Measurements from ENCODE around the gene GALNT8. TPM values are rescaled to one million over a fixed set of nuclear protein-coding genes. Genes with fewer than 3 reads are reported as not detected.

The GALNT8 gene
- total RNA-seq, 1 donor from 2014 or later = 1.5 TPM

DNA sequence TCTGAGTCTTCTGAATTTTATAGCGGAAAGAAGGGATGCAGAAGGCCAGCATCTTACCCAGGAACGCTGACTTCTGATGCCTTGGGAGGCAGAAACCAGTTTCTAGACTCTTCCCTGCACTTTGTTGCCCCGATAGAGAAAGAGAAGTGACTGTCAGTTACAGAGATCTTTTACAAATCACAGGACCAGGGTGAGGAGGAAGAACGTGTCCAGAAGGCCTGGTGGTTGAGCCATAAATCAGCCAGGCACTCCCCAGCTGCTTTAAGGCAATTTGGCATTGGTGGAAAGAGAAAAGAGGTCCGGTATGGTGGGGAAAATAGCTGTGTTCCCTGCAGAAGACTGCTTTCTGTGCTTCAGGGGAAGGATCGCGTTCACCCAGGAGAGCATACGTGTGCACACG lies 100.8 kb downstream of the GALNT8 start:
- intact Hi-C loops (cut with micrococcal nuclease) = no loop called here

More for the DNA sequence above, 100.8 kb downstream of the GALNT8 start:
- H3K9me3 ChIP-seq (replicated peaks) = no peaks in the 10 kb centered on the region
- H3K36me3 ChIP-seq = no peaks in the 10 kb centered on the region
- no peak overlapping the region for H3K4me3 ChIP-seq
- peaks cover 6% of the 10 kb centered on the region for H3K27me3 ChIP-seq (ENCODE audit: low read depth)
- DNase-seq = no peak
- H3K4me1 ChIP-seq = peaks cover 12% of the 10 kb centered on the region
- TF ChIP-seq, protein P1, sequence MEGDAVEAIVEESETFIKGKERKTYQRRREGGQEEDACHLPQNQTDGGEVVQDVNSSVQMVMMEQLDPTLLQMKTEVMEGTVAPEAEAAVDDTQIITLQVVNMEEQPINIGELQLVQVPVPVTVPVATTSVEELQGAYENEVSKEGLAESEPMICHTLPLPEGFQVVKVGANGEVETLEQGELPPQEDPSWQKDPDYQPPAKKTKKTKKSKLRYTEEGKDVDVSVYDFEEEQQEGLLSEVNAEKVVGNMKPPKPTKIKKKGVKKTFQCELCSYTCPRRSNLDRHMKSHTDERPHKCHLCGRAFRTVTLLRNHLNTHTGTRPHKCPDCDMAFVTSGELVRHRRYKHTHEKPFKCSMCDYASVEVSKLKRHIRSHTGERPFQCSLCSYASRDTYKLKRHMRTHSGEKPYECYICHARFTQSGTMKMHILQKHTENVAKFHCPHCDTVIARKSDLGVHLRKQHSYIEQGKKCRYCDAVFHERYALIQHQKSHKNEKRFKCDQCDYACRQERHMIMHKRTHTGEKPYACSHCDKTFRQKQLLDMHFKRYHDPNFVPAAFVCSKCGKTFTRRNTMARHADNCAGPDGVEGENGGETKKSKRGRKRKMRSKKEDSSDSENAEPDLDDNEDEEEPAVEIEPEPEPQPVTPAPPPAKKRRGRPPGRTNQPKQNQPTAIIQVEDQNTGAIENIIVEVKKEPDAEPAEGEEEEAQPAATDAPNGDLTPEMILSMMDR (IDR thresholded peaks at IDR 0.05; ENCODE audit: borderline replicate concordance) = no peak
- no peak overlapping the region for H3K27ac ChIP-seq (replicated peaks)

Other genes with a start within 250 kb of the GALNT8 start
- gene RAD51AP1, start 181.5 kb upstream of the GALNT8 start, total RNA-seq = 1.2 TPM
- 28.6 TPM for gene DYRK4, start 158.2 kb upstream of the GALNT8 start, total RNA-seq
- gene AKAP3, start 71.3 kb upstream of the GALNT8 start, total RNA-seq = 2.7 TPM
- gene NDUFA9, start 71.3 kb upstream of the GALNT8 start, total RNA-seq = 338 TPM
- gene KCNA1, start 189.5 kb downstream of the GALNT8 start, total RNA-seq = not detected

Measured in left ventricle myocardium inferior (tissue), 1 donor.